CD4-positive, alpha-beta T cell treated with Interleukin-2 at 100 ng/mL for 4 hours (primary cell): ENCODE measurements around the gene MIP.
"Not testable (repeated sequence)": the region's sequence is repeated elsewhere in the genome, so short reads cannot be mapped to it uniquely, and the experiment has no call there.

Experiments
- DNase-seq: peaks from one replicate; pipeline ENCODE4 v3.0.0-alpha.2; 2020; ENCODE audit warnings: low spot score

The MIP gene

GRCh38 chr12:56454557-56454956 is at the start of gene MIP:
Gene MIP (minus strand): TSS chr12:56454657. CDS start chr12:56454613, 44 bp downstream.
- DNase-seq, result no peak

- not testable (repeated sequence) for DNase-seq
Measured at GRCh38 chr12:56499879-56500278, 45.4 kb upstream of the MIP start.

GRCh38 chr12:56499452-56499851 is 45.0 kb upstream of the MIP start:
- DNase-seq, result not testable (repeated sequence)

GRCh38 chr12:56498126-56498902 is 43.9 kb upstream of the MIP start:
- not testable (repeated sequence) for DNase-seq

- peak; percentile 60 for DNase-seq
Measured at GRCh38 chr12:56496704-56497103, 42.2 kb upstream of the MIP start.

GRCh38 chr12:56494481-56494880 is 40.0 kb upstream of the MIP start:
- DNase-seq, result not testable (repeated sequence)

- DNase-seq, result not testable (repeated sequence)
Measured at GRCh38 chr12:56494106-56494415, 39.6 kb upstream of the MIP start.

GRCh38 chr12:56493409-56494105 is 39.1 kb upstream of the MIP start:
- DNase-seq, result not testable (repeated sequence)

GRCh38 chr12:56490360-56490759 is 35.9 kb upstream of the MIP start:
- no peak for DNase-seq

- peak; percentile 84 for DNase-seq
Measured at GRCh38 chr12:56488041-56488955, 33.8 kb upstream of the MIP start, which contains the start of gene GLS2. Gene GLS2 (minus strand): TSS chr12:56488161. CDS start chr12:56488118, 43 bp downstream.

GRCh38 chr12:56487448-56488040 is 33.1 kb upstream of the MIP start:
- DNase-seq, result no peak

- DNase-seq, result no peak
Measured at GRCh38 chr12:56486694-56487093, 32.2 kb upstream of the MIP start.

- DNase-seq, result no peak
Measured at GRCh38 chr12:56484566-56484965, 30.1 kb upstream of the MIP start.

- DNase-seq, result no peak
Measured at GRCh38 chr12:56479625-56480024, 25.2 kb upstream of the MIP start.

- no peak for DNase-seq
Measured at GRCh38 chr12:56477521-56478225, 23.2 kb upstream of the MIP start.

- DNase-seq, result no peak
Measured at GRCh38 chr12:56476972-56477432, 22.5 kb upstream of the MIP start.

GRCh38 chr12:56476143-56476542 is 21.7 kb upstream of the MIP start:
- no peak for DNase-seq

- no peak for DNase-seq
Measured at GRCh38 chr12:56474389-56474788, 19.9 kb upstream of the MIP start.

GRCh38 chr12:56469007-56469930 is 14.8 kb upstream of the MIP start:
- DNase-seq, result no peak
